ENCODE results near the gene ENO1.

GRCh38 chr1:8863794-8864233 lies 14.7 kb downstream of the ENO1 start:
- no peak for TF ChIP-seq POLR2A (IDR thresholded peaks at IDR 0.05; ENCODE audit: low read length)
- TF ChIP-seq GATA1 (IDR thresholded peaks at IDR 0.05; ENCODE audit: low read depth, low read length) = no peak
